HG02571 (cell line): Measurements from ENCODE around the gene KRT32.
"Not testable (repeated sequence)": the region's sequence is repeated elsewhere in the genome, so short reads cannot be mapped to it uniquely, and the experiment has no call there.

Experiments
- ATAC-seq: cut with Tn5 transposase; IDR thresholded peaks from one replicate; pipeline ENCODE4 v1.9.1; 2021; ENCODE audit warnings: mild to moderate bottlenecking, moderate library complexity; ENCODE audit not compliant: unreplicated experiment

The KRT32 gene

GRCh38 chr17:41433586-41433985 is 33.6 kb downstream of the KRT32 start:
- no peak for ATAC-seq

GRCh38 chr17:41430376-41430775 is 36.8 kb downstream of the KRT32 start:
- not testable (repeated sequence) for ATAC-seq

- no peak for ATAC-seq
Measured at GRCh38 chr17:41429667-41430066, 37.5 kb downstream of the KRT32 start.

GRCh38 chr17:41428591-41429291 is 38.4 kb downstream of the KRT32 start:
- ATAC-seq = no peak

GRCh38 chr17:41424111-41424635 is 43.0 kb downstream of the KRT32 start, which contains the start of gene KRT37:
Gene KRT37, minus strand, starts transcription at chr17:41424585. Its CDS starts 62 bp downstream, at chr17:41424523.
- ATAC-seq = no peak

- not testable (repeated sequence) for ATAC-seq
Measured at GRCh38 chr17:41422586-41422985, 44.6 kb downstream of the KRT32 start.

GRCh38 chr17:41421617-41422016 is 45.6 kb downstream of the KRT32 start:
- ATAC-seq = no peak

GRCh38 chr17:41421116-41421515 is 46.1 kb downstream of the KRT32 start:
- ATAC-seq = no peak

GRCh38 chr17:41420134-41420533 is 47.1 kb downstream of the KRT32 start:
- ATAC-seq = no peak

- ATAC-seq = no peak
Measured at GRCh38 chr17:41419716-41420115, 47.5 kb downstream of the KRT32 start.

GRCh38 chr17:41418116-41418860 is 48.9 kb downstream of the KRT32 start:
- ATAC-seq = no peak

GRCh38 chr17:41417576-41418015 is 49.6 kb downstream of the KRT32 start:
- ATAC-seq = no peak

GRCh38 chr17:41417127-41417526 is 50.1 kb downstream of the KRT32 start:
- ATAC-seq = no peak

- ATAC-seq = no peak
Measured at GRCh38 chr17:41416479-41416878, 50.7 kb downstream of the KRT32 start.

- no peak for ATAC-seq
Measured at GRCh38 chr17:41415833-41416335, 51.3 kb downstream of the KRT32 start.

GRCh38 chr17:41415411-41415810 is 51.8 kb downstream of the KRT32 start:
- no peak for ATAC-seq

- ATAC-seq = no peak
Measured at GRCh38 chr17:41413982-41414381, 53.2 kb downstream of the KRT32 start.

- ATAC-seq = no peak
Measured at GRCh38 chr17:41413353-41413957, 53.7 kb downstream of the KRT32 start.

- no peak for ATAC-seq
Measured at GRCh38 chr17:41411072-41411840, 55.9 kb downstream of the KRT32 start.
